Activated naive CD4-positive, alpha-beta T cell treated with anti-CD3 and anti-CD28 coated beads, Interleukin-2, amount 50 U/mL, for 72 hours (primary cell): ENCODE results near the gene LMBR1L. TPM values are rescaled to one million over a fixed set of nuclear protein-coding genes. Genes with fewer than 3 reads are reported as not detected.

Source experiments
- ATAC-seq, 2 donors: fragments of 150-1000 bp; cut with Tn5 transposase; 2 replicates each; pipeline ENCODE4 v1.10.0; 2021; ENCODE audit warnings: mild to moderate bottlenecking in 2 of 2, moderate library complexity in 2 of 2
- DNase-seq, 2 donors: peaks; one replicate each; pipeline ENCODE4 v3.0.0; 2021 to 2022; ENCODE audit warnings: low spot score in 2 of 2
- H3K27ac Mint-ChIP-seq, 2 donors: one replicate each; pipeline ENCODE4 v1.8.0; 2022; ENCODE audit warnings: mild to moderate bottlenecking in 2 of 2, mixed read lengths in 2 of 2
- H3K36me3 Mint-ChIP-seq, 2 donors: one replicate each; pipeline ENCODE4 v1.8.0; 2022; ENCODE audit warnings: mixed read lengths in 2 of 2
- H3K9me3 Mint-ChIP-seq, 2 donors: one replicate each; pipeline ENCODE4 v1.8.0; 2022; ENCODE audit warnings: mixed read lengths in 2 of 2
- total RNA-seq, 2 donors: library from RNA; stranded (reverse); gene quantifications; one replicate each; pipeline ENCODE4 v1.2.3, GENCODE V29; 2022

LMBR1L gene
- total RNA-seq, 2 donors from 2014 or later = 64.0 to 134 TPM

DNA sequence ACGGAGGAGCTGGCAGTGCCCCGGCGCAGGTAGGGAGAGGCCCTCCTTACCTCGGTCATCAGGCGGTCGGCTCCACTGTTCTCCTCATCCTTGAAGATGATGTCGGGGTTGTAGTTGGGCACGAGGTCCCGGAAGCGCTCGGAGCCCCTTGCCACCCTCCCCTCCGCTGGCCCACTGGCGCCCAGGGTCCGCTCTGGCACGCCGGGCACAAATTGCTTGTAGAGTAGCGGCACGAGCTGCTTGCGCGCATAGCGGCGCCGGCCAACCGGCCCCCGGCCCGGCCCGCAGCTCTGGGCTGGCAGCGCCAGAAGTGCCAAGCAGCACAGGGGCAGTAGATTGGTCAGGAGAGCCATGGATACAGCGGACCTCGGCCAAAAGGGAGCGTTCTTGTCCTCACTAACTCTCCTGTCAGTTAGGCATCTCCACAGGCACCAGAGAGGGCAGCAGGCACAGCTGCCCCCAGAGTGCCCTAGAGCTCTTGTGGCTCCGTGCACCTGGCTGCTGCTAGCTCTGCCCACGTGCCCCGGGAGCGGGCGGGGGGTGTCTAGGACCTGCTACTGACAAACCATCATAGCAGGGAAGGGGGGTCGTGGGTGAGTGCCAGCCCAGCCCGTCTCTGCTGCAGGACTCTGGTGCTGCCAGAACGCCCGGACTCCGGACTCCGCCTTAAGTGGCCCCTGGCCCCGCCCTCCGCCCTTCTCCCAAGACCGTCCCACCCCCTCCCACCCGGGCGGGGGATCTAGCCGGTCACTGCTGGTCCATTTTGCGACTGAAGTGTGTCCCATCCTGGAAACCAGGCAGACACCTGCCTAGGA, 16.3 kb downstream of the LMBR1L start, which contains the start of gene DHH:
TSS of gene DHH (minus strand) at position 642 of the 815 bp plus-strand sequence. CDS start at position 353, 289 bp downstream.
- no peaks in the 10 kb centered on the region for H3K9me3 Mint-ChIP-seq
- H3K36me3 Mint-ChIP-seq = peaks cover 0 to 10% of the 10 kb centered on the region in 2 donors
- peak within 1 kb of the TSS in 1 of 2 donors; percentile 5 for H3K27ac Mint-ChIP-seq
- no peak for DNase-seq
- ATAC-seq = no peak

DNA sequence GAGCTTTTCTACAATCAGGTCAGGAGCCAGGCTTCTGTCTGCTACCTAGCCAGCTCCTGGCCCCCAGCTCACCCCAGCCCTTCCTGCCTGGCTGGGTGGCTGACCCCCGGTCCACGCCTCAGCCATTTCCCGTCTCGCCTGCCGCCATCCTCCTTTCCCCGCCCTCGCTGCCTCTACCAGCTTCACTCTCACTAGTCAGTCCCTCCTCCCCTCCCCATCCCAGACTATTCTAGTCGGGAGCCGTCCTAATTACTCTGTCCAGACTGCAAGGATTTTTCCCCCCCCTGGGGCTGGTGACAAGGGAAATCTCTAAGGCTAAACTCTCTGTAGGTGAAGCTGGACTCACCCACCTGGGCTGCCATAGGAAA, 16.9 kb downstream of the LMBR1L start:
- Mint-ChIP-seq H3K36me3 (peaks cover 0 to 10% of the 10 kb centered on the region in 2 donors), H3K27ac (no peak overlapping the region), H3K9me3 (no peaks in the 10 kb centered on the region)
- ATAC-seq (no peak), DNase-seq (no peak)

DNA sequence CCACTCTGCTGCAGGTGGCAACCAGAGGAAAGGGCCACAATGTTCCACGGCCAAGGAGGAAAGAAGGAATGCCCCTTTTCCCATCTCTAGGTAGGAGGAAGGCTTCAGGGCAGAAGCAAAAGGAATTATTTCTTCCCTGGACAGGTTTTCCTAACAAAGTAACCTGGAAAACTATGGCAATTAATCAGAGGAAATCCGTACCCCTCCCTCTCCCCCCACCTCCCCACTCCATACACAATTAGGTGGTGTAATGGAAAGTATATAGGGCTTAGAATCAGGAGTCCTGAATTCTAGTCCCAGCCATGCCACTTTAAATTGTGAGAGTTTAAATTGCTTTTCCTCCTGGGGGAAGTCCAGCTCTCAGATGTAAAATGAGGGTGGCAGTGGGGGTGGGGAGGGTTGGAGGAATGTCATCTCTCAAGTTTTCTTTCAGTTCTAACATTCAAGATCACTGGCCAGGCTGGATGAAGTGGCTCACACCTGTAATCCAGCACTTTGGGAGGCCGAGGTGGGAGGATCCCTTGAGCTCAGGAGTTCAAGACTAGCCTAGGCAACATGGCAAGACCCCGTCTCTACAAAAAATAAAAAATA, 17.7 kb downstream of the LMBR1L start:
- Mint-ChIP-seq H3K27ac (no peak overlapping the region), H3K36me3 (peaks cover 0 to 10% of the 10 kb centered on the region in 2 donors), H3K9me3 (no peaks in the 10 kb centered on the region)
- no peak for DNase-seq
- ATAC-seq = no peak

DNA sequence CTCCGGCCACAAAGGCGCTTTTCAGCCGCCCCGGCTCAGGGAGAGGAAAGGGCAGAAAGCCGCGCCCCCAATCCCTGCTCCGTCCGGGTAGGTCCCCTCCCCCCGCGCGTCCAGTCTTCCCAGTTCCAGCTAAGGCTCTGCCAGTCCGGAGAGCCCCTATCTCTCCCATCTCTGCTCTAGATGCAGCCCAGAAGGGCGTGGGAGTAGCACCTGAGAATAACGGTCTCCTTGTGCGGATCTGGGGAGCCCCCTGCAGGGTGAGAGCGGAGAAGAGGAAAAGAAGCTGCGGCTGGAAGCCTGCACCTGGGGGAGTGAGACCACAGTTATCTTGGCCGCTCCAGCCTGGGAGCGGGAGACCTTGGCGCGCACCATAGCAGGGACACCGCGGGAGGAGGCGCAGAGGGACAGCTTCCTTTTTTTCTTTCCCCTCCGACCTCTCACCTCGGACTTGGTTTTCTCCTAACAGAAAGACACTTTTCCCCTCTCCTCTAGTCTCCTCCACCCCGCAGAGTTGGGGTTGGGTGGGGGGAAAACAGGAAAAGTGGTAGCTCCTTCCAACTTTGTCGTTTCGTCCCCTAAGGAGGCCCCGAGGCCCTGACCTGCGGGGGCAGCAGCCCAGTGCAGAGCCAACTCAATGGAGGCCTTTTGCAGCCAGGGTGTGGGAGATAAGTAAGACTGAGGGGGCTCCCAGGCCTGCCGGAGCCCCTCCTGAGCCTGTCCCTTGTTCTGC, 18.4 kb downstream of the LMBR1L start:
- no peak overlapping the region for H3K27ac Mint-ChIP-seq
- ATAC-seq (peak; percentile 31 to 57), DNase-seq (peak in 1 of 2 donors; percentile 69)
- no peaks in the 10 kb centered on the region for H3K9me3 Mint-ChIP-seq
- H3K36me3 Mint-ChIP-seq = peaks cover 0 to 10% of the 10 kb centered on the region in 2 donors

DNA sequence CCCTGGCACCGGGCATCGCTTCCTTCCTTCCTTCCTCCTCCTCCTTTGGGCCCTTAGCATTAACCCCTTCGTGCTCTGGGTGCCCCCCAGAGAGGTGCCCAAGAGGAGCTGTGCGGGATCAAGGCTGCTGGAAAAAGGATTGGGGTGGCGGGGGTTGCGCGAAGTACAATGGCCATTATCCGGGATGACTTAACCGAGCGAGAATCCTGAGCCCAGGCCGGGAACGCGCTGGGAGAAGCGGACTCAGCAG, 18.9 kb downstream of the LMBR1L start:
- DNase-seq = no peak
- Mint-ChIP-seq H3K27ac (no peak overlapping the region), H3K36me3 (peaks cover 0 to 10% of the 10 kb centered on the region in 2 donors), H3K9me3 (no peaks in the 10 kb centered on the region)
- no peak for ATAC-seq

DNA sequence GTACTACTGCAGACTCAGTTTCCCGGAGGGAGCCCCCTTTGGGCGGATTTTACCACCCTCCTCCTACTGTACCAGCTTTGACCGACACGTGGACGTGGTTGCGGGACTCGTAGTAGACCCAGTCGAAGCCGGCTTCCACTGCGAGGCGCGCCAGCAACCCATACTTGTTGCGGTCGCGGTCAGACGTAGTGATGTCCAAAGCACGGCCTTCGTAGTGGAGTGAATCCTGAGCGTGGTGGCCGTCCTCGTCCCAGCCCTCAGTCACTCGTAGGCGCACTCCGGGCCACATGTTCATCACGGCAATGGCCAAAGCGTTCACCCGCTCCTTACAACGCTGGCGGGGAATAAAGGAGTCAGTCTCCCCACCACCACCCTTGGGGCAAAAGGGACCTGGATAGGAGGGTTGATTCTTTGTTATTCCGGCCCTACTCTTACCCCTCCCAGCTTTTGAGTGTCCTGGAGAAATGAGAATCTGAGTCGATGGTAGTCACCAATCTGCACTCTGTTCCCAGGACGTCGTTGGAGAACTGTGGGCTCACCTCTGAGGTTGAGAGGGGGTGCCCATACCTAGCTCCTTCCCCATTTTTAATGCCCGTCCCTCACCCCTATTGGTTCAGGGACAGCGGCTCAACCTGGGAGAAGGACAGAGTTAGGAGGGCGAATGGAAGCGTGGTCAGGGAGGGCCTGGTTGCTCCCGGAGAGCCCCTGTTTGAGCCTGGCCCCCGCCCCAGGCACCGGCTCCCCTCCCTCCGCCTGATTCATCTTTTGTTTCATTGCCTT, 19.4 kb downstream of the LMBR1L start:
- Mint-ChIP-seq H3K27ac (peak overlapping the region in 1 of 2 donors; percentile 53), H3K36me3 (peaks cover 0 to 10% of the 10 kb centered on the region in 2 donors)
- no peak for ATAC-seq

DNA sequence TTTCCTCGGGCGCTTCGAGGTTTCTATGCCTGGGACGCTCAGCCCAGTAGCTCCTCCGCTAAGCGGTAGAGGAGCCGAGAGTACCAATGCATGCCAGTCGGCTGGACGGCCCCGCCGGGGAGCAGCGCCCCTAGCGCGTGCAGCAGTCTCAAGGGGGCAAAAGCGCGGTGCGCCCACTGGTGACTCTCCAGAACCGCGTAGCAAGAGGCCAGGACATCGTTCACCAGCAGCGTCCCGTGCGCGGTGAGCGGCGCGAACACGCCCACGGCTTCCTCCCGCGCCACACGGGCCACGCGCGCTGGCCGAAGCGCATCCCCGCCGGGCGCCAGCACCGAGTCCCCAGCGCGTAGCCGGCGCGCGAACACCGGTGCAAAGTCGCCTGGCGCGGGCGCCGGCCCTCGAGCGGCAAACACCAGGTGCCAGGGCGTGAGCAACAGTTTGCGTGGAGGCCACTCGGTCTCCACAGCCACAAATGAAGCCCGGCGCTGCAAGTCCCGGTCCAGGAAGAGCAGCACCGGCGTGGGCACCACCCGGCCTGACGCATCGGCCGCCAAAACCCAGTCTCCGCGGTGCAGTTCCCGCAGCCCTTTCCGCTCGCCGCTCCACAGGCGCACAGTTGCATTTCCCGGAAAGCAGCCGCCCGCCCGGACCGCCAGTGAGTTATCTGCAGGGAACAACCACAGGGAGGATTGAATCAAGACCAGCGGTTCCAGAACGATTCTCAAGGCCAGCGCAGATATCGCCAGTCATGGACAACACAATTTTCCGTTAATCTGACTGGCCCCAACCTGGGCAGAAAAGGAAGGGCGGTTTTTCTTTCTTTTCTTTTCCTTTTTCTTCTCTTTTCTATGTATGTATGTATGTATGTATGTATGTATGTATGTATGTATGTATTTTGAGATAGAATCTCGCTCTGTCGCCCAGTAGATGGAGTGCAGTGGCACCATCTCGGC, 20.6 kb downstream of the LMBR1L start:
- Mint-ChIP-seq H3K36me3 (peaks cover 0 to 3% of the 10 kb centered on the region in 2 donors), H3K27ac (peak overlapping the region; percentile 53 to 60), H3K9me3 (no peaks in the 10 kb centered on the region)
- peak; percentile 52 to 68 for DNase-seq
- peak; percentile 34 to 63 for ATAC-seq

More for the DNA sequence above, 19.4 kb downstream of the LMBR1L start:
- H3K9me3 Mint-ChIP-seq = no peaks in the 10 kb centered on the region
- DNase-seq = peak in 1 of 2 donors; percentile 24

DNA sequence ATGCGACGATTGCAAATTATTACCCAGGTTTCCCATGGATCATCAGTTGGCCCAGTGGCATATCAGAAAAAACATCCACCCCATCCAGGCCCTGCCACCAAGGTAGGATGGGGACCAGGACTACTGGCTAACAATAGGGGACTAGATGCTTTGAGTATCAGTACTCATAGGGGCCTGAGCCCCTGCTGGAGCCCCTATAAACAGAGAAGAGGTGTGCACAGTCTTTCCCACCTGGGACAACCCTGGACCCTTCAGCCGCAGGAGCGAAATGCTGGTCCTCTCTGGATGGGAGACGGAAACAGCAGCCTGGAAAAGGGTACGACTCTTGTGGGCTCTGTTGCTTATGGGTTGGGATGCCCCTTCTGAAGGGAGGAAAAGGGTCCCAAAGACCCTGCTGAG, 21.7 kb downstream of the LMBR1L start:
- H3K27ac Mint-ChIP-seq = no peak overlapping the region
- ATAC-seq (no peak), DNase-seq (no peak)
- no peaks in the 10 kb centered on the region for H3K36me3 Mint-ChIP-seq
- no peaks in the 10 kb centered on the region for H3K9me3 Mint-ChIP-seq

DNA sequence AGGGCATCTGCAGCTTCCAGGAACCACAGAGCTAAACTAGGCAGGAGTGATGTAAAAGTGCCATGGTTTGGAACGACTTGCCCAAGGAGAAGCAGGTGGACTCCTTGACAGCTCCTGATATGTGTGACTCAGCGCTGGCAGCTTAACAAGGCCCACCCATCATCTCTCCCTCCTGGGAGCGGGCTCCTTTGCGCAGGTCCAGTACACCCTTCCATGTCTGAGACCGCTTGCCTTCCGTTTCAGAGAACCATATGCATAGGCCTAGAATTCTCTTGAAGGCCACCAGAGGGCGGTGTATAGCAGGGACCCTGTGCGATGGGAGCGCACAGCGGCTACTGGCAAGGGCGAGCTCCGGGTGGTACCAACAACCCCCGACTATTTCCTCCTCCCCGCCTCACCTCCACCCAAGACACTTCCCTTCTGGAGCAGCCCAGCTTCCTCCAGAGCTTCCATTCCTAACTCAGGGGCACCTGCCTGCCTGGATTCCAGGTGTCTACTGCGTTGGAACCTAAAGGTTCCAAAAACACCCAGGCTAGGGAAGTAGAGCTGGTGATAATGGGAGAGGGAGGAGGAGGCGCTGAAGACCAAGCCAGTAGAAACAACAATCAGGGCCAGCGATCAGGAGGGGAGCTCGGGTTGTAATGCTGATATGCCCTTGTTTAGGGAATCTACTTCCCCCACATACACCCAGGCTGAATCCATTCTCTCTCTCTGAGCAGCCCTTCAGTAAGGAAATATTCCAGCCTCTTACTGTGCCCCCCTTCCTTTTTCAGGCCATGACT, 22.3 kb downstream of the LMBR1L start:
- peak; percentile 68 to 77 for DNase-seq
- Mint-ChIP-seq H3K9me3 (no peaks in the 10 kb centered on the region), H3K27ac (no peak overlapping the region), H3K36me3 (no peaks in the 10 kb centered on the region)
- peak; percentile 84 to 86 for ATAC-seq

DNA sequence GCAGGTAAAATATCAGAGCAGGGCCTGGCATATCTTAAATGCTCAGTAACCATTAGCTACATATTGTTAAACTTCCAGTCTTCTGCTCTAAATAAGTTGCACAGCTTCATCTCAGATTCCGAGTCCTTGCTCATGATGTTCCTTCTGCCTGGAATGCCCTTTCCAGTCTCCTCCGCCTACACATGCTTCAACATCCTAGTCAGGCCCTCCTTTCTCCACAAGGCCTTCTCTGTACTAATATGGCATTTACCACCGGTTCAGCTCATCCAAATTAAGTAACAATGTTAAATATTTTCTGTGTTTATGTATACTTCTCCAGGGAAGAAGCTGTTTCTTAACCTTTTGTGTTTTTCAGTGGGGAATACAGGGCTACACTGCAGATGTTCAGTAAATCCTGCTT, 24.5 kb downstream of the LMBR1L start:
- Mint-ChIP-seq H3K9me3 (no peaks in the 10 kb centered on the region), H3K36me3 (no peaks in the 10 kb centered on the region), H3K27ac (no peak overlapping the region)
- ATAC-seq (no peak), DNase-seq (no peak)

DNA sequence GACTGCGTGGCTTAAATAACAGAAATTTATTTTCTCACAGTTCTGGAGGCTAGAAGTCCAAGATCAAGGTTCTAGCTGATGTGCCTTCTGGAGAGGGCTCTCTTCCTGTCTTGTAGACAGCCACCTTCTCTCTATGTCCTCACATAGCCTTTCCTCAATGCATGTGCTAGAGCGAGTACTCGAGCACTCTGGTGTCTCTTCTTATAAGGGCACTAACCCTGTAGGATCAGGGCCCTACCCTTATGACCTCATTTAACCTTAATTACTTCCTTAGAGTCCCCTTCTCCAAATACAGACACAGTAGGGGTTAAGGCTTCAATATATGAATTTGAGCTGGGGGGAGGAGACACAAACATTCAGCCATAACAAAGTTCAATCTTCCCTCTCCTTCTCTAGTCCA, 26.2 kb downstream of the LMBR1L start:
- Mint-ChIP-seq H3K27ac (no peak overlapping the region), H3K9me3 (no peaks in the 10 kb centered on the region), H3K36me3 (no peaks in the 10 kb centered on the region)
- ATAC-seq (no peak), DNase-seq (no peak)

DNA sequence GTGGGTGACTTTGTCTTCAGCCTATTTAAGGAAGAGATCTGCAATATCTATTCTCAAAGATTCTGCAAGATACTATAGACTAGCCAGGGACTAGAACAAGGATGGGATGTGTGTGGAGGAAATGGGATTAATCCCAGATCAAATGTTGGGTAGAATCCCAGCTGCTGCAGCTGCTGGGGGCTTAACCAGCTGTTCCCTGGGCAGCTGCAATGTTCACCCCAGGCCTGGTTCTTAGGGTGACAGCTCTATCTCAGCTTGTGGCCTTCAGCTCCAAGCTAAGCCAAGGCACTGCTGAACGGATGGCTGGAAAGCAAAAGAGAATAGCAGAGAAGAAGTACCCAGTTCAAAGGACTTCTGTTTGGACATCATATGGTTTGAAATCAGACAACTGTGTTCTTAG, 30.9 kb downstream of the LMBR1L start:
- no peak overlapping the region for H3K27ac Mint-ChIP-seq
- no peaks in the 10 kb centered on the region for H3K36me3 Mint-ChIP-seq
- DNase-seq = no peak
- ATAC-seq = no peak
- no peaks in the 10 kb centered on the region for H3K9me3 Mint-ChIP-seq

DNA sequence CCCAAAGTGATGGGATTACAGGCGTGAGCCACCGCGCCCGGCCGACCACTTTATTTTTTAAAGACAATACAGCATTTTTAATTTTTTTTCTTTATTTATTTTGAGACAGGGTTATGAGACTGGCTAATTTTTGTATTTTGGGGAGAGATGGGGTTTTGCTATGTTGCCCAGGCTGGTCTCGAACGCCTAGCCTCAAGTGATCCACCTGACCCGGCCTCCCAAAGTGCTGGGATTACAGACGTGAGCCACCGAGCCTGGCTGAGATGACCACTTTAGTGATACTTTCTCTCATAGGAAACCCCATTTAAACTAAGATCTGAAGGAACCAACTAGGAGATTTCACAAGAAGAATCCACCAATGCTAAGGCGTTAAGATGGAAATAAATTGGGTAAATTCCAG, 39.7 kb downstream of the LMBR1L start:
- DNase-seq = no peak
- H3K36me3 Mint-ChIP-seq = peaks cover 7 to 11% of the 10 kb centered on the region in 2 donors
- H3K9me3 Mint-ChIP-seq = no peaks in the 10 kb centered on the region
- ATAC-seq = no peak
- peak overlapping the region in 1 of 2 donors; percentile 95 for H3K27ac Mint-ChIP-seq

DNA sequence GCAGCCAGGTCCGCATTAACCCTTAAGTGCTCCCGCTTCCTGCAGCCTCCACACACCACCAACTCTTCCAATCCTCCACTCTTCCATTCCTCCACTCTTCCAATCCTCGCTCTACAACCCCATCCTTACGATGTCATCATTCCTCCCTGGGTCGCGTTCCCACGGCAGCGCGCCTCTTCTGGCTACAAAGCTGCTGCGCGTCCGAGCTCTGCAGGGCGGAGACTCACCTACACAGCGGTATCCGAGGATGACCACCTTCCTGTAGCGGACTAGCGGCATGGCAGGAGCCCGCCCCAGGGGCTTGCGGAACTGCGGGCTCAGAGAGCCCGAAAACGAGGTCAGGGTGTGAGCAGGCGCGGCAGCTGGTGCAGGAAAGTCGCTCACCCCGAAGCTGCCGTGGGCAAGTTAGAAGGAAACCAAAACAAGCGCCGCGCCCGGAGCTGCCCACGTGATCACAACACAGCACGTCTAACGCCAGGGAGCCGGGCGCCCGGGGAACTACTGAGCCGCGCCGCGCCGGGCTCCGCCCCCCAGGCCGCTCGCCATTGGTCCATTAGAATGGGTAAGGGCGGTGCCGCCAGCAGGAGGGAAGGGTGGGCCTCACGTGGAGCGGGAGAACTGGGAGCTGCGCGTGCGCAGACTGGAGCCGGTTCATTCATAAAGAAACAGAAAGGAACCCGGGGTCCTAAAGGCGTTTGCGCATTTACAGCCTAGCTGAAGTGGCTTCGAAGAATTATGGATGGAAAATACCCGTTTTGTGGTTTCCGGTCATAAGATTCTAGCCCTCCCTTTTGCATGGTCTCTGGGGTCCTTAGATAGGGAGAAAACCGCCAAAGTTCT, 40.9 kb downstream of the LMBR1L start, which contains the start of gene RHEBL1:
TSS of gene RHEBL1 (minus strand) at position 473 of the 840 bp plus-strand sequence. CDS start at position 279, 194 bp downstream.
- H3K9me3 Mint-ChIP-seq = no peaks in the 10 kb centered on the region
- peaks cover 7 to 11% of the 10 kb centered on the region in 2 donors for H3K36me3 Mint-ChIP-seq
- DNase-seq (peak; percentile 99 to 100), ATAC-seq (peak; percentile 99 to 100)
- H3K27ac Mint-ChIP-seq = peak within 1 kb of the TSS; percentile 95
